Medulla oblongata (tissue), 1 donor: ENCODE data around the gene MCCD1.
"Not testable (repeated sequence)": the region's sequence is repeated elsewhere in the genome, so short reads cannot be mapped to it uniquely, and the experiment has no call there.

ENCODE experiments used
- DNase-seq: peaks from one replicate; pipeline ENCODE4 v3.0.0-alpha.2; 2015; ENCODE audit errors: extremely low spot score

Gene MCCD1, protein sequence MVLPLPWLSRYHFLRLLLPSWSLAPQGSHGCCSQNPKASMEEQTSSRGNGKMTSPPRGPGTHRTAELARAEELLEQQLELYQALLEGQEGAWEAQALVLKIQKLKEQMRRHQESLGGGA

DNA sequence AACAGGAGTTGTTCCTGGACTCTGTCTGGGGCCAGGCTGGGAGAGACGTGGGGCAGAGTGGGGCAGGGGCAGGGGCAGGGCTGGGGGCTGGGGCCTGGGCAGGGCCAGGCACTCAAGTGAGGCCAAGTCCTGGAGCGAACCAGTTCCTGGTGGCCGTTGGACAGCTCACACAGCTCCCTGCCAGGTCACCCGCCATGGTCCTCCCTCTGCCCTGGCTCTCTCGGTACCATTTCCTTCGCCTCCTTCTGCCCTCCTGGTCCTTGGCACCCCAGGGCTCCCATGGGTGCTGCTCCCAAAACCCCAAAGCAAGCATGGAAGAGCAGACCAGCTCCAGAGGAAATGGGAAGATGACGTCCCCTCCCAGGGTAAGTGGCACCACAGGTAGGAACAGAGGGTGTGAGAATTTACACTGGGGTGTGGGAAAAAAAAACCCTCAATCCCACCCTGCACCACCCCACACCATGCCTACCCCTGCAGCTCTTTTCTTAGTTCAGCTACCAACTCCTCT, at the start of gene MCCD1:
Gene MCCD1 (plus strand): TSS at position 142 of the 508 bp plus-strand sequence. CDS start 53 bp downstream, at position 195.
- no peak for DNase-seq

GRCh38 chr6:31479151-31479932, 49.4 kb upstream of the MCCD1 start:
- DNase-seq = no peak

GRCh38 chr6:31479933-31480535, 48.7 kb upstream of the MCCD1 start:
- DNase-seq = no peak

GRCh38 chr6:31480574-31480973, 48.2 kb upstream of the MCCD1 start:
- DNase-seq = no peak

DNA sequence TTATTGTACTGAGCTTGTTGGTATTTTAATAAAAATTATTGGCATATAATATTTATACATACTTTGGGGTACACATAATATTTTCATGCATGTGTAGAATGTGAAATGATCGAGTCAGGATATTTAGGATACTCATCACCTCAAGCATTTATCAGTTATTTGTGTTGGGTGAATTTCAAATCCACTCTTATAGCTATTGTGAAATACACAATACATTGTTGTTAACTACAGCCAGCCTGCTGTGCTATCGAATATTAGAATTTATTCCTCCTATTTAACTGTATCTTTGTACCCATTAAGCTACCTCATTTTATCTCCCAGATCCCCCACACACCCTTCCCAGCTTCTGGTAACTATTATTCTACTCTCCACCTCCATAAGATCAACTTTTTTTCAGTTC, 45.4 kb upstream of the MCCD1 start:
- DNase-seq = no peak

DNA sequence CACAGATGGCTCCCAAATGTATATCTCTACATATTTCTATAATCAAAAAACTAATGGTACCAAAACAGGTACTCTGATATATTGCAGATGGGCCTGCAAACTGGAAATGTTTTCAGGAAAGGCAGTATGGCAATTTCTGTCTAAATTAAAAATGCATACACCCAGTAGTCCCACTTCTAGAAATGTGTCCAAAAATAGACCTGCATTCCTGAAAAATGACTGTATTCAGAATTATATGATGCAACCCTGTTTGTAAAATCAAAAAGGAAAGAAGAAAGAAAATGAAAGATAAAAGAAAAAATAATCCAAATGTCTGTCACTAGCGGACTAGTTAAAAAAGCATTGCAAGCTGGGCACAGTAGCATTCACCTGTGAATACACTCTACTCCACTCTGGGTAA, 43.7 kb upstream of the MCCD1 start:
- no peak for DNase-seq

- DNase-seq = not testable (repeated sequence)
Measured at GRCh38 chr6:31486065-31486837, 42.5 kb upstream of the MCCD1 start.

DNA sequence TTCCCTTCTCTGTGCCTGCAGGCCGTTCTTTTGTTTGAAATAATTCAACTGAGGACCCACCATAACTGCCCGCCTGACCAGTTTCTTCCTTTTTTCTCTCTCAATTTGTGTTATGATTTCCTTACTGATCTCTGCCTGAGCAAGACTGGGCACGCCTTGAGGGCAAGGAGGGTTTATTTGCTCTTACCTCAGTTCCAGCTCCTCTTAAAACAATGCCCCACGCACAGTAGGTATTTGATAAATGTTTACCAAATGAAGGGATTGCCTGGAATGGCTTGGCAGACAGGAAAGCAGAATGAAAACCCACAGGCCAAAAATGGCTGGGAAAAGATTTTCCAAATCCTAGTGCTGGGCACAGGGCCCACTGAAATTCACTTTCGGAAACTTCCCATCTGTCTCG, 41.1 kb upstream of the MCCD1 start:
- DNase-seq = not testable (repeated sequence)

DNA sequence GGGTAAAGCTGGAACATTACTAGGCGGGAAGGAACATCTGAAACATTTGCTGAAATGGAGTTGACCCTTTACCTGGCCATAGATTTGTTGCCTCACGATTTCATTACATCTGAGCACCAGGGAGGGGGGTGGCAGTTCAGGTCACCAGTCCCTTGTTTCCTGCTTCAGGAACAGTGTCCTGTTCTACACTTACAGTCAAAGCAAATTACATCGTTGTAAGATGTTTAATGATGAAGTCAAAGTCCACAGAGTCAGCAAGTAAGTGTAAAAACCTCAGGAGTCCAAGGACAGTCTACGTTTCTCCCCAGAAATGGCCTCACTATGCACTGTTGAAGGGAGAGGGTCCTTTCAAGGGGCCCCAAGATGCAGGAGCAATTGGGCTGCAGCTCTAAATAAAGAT, 39.7 kb upstream of the MCCD1 start:
- DNase-seq = no peak

GRCh38 chr6:31490115-31490873, 38.5 kb upstream of the MCCD1 start:
- no peak for DNase-seq

GRCh38 chr6:31493550-31493874, 35.2 kb upstream of the MCCD1 start:
- not testable (repeated sequence) for DNase-seq

DNA sequence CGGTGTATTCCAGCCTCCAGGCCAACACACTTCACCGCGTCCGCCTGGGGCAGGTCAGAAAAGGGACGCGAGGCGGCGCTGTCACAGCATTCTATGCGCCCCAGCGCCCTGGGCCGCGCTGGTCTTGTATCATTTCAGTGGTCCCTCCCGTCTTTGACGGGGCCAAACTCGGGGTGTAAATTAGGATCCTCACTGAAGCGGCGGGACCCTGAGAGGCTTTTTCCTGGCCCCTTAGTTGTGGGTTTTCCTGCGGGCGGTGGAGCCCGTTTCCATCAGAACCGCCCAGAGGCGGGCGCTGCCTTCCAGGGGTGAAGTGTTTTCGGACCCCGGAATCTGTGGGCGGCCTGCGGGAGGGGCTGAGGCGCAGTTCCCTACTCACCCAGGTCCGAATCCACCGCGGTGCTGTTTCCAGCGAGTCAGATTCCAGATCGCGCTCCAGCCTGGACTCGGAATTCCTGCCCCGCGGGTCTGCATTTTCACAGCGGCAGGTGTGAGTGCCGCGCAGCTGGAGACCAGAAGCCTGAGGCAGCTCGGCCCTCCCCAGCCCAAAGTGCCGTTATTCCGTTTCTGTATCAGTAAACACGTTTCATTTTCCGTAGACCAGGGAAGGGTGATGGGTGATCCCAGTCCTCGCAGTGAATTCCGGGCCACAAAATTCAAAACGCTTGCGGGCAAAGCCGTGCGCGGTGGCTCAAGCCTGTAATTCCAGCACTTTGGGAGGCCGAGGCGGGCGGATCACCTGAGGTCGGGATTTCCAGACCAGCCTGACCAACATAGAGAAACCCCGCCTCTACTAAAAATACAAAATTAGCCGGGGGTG, 34.7 kb upstream of the MCCD1 start:
- DNase-seq = peak; percentile 76

GRCh38 chr6:31495580-31495979, 33.2 kb upstream of the MCCD1 start:
- no peak for DNase-seq

- not testable (repeated sequence) for DNase-seq
Measured at GRCh38 chr6:31496826-31497225, 31.9 kb upstream of the MCCD1 start.

- DNase-seq = peak; percentile 65
Measured at GRCh38 chr6:31497531-31498476, 31.0 kb upstream of the MCCD1 start, which contains the start of gene MICB. MICB (plus strand) TSS chr6:31498145; CDS start chr6:31498194, 49 bp downstream.

DNA sequence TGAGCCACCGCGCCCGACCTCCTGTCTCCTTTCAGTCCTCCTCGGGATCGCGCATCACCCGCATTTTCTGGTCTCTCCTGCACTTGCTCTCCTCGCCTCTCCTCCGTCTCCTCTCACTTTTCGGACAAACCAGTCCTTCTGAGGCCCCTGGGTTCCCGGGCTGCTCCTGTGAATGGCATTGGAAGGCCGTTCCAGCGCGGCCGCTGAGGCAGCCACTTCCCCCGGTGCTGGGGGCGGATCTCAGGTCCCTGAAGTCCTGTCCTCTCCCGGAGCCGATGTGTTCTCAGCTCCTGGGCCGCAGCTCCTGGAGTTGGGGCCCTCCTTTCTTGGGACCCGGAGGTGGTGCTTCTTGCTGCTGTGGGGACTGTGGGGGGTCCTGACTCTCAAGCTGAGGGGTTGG, 30.0 kb upstream of the MCCD1 start:
- DNase-seq = no peak

DNA sequence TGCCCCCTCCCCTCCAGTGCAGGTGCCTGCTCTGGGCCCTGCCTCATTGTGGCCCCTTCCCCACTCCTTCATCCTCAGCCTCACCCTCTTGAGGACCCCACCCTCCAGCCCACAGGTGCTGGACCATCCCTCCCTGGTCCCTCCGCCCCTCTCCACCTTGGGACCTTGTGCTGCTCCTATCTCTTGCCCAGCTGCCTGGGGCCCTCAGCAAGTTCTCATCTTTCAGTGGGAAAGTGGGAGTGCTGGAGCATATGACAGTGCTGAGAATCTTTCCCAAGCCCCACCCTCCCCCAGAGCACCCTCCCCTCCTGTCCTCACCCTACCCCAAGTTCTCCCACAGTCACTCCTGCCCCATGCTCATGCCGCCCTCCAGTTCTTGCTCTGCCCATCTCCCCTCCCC, 29.1 kb upstream of the MCCD1 start:
- DNase-seq = not testable (repeated sequence)

- no peak for DNase-seq
Measured at GRCh38 chr6:31502586-31502985, 26.2 kb upstream of the MCCD1 start.

DNA sequence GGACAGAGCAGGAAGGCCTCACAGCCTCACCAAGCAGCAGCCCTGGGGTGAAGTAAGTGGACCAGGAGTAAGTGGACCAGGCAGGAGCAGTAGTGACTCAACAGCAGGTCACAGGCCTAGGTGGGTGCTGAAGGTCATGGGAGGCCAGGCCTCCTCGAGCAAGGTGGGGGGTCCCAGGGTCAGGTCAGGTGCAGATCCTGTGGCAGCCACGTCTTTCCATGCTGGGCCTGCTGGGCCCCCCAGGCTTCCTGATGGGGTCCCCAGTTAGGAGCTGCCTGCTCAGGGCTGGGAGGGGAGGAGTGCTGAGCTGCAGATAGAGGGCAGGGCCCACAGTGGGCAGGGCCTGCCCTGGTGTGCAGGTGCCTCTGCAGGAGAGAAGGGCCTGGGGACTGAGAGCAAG, 19.7 kb upstream of the MCCD1 start:
- not testable (repeated sequence) for DNase-seq
